ENCODE measurements around the gene DDAH2. TPM values are rescaled to one million over a fixed set of nuclear protein-coding genes. Genes with fewer than 3 reads are reported as not detected.

The DDAH2 gene
- total RNA-seq, 3 donors from 2014 or later (not counting 1 experiment from before 2014, with no cell fraction given), result 22.3 to 36.1 (median 24.6) TPM

GRCh38 chr6:31687321-31687720, 41.8 kb downstream of the DDAH2 start:
- WGBS (ENCODE audit: insufficient coverage), result 94% methylated on average over 8 of the region's 8 CpGs
- Histone ChIP-seq H3K27ac (ENCODE audit: low read length) (no peak overlapping the region), H3K36me3 (ENCODE audit: control insufficient read depth, insufficient read depth, low read length) (peaks cover 52% of the 10 kb centered on the region)

GRCh38 chr6:31686483-31686882, 42.6 kb downstream of the DDAH2 start:
- TF ChIP-seq CTCF (IDR thresholded peaks at IDR 0.05), result no peak
- WGBS (ENCODE audit: insufficient coverage), result 92% methylated on average over 5 of the region's 5 CpGs
- no peak for DNase-seq
- Histone ChIP-seq H3K4me3 (ENCODE audit: low read length) (no peak overlapping the region), H3K36me3 (ENCODE audit: control insufficient read depth, insufficient read depth, low read length) (peaks cover 46% of the 10 kb centered on the region), H3K9me3 (ENCODE audit: control insufficient read depth, insufficient read depth, low read length) (no peaks in the 10 kb centered on the region), H3K4me1 (ENCODE audit: control insufficient read depth, insufficient read depth, low read length) (peaks cover 14% of the 10 kb centered on the region), H3K27me3 (ENCODE audit: control insufficient read depth, insufficient read depth, low read length) (no peaks in the 10 kb centered on the region), H3K27ac (ENCODE audit: low read length) (no peak overlapping the region)
- H3K4me3 Mint-ChIP-seq, result no peak overlapping the region
- intact Hi-C loops (cut with micrococcal nuclease), result no loop called here
- H3K36me3 Mint-ChIP-seq, result no peaks in the 10 kb centered on the region
- peaks cover 3 to 10% of the 10 kb centered on the region in 2 donors for H3K4me1 Mint-ChIP-seq
- no peak for ATAC-seq
- no peaks in the 10 kb centered on the region for H3K27me3 Mint-ChIP-seq (ENCODE audit: low read depth in 2 of 2)
- H3K27ac Mint-ChIP-seq, result peak overlapping the region in 1 of 2 donors; percentile 26
- H3K9me3 Mint-ChIP-seq, result no peaks in the 10 kb centered on the region

More at GRCh38 chr6:31687321-31687720, 41.8 kb downstream of the DDAH2 start:
- Mint-ChIP-seq H3K27me3 (ENCODE audit: low read depth in 2 of 2) (no peaks in the 10 kb centered on the region), H3K9me3 (no peaks in the 10 kb centered on the region), H3K27ac (no peak overlapping the region), H3K4me3 (no peak overlapping the region), H3K36me3 (no peaks in the 10 kb centered on the region), H3K4me1 (peaks cover 0 to 7% of the 10 kb centered on the region in 2 donors)
- intact Hi-C loops (cut with micrococcal nuclease), result no loop called here
- Histone ChIP-seq H3K4me1 (ENCODE audit: control insufficient read depth, insufficient read depth, low read length) (peaks cover 10% of the 10 kb centered on the region), H3K9me3 (ENCODE audit: control insufficient read depth, insufficient read depth, low read length) (no peaks in the 10 kb centered on the region), H3K4me3 (ENCODE audit: low read length) (no peak overlapping the region), H3K27me3 (ENCODE audit: control insufficient read depth, insufficient read depth, low read length) (no peaks in the 10 kb centered on the region)
- ATAC-seq (no peak), DNase-seq (no peak)
- no peak for TF ChIP-seq CTCF (IDR thresholded peaks at IDR 0.05)

GRCh38 chr6:31683591-31683990, 45.5 kb downstream of the DDAH2 start:
- no peak for TF ChIP-seq CTCF (IDR thresholded peaks at IDR 0.05)
- no peak for ATAC-seq

More at GRCh38 chr6:31683591-31683990, 45.5 kb downstream of the DDAH2 start:
- Histone ChIP-seq H3K27me3 (ENCODE audit: control insufficient read depth, insufficient read depth, low read length) (no peaks in the 10 kb centered on the region), H3K36me3 (ENCODE audit: control insufficient read depth, insufficient read depth, low read length) (peaks cover 18% of the 10 kb centered on the region), H3K27ac (ENCODE audit: low read length) (no peak overlapping the region), H3K4me1 (ENCODE audit: control insufficient read depth, insufficient read depth, low read length) (peaks cover 30% of the 10 kb centered on the region), H3K9me3 (ENCODE audit: control insufficient read depth, insufficient read depth, low read length) (no peaks in the 10 kb centered on the region), H3K4me3 (ENCODE audit: low read length) (no peak overlapping the region)
- no peak for DNase-seq
- Mint-ChIP-seq H3K27ac (peak overlapping the region in 1 of 2 donors; percentile 52), H3K4me3 (no peak overlapping the region), H3K36me3 (no peaks in the 10 kb centered on the region), H3K27me3 (ENCODE audit: low read depth in 2 of 2) (no peaks in the 10 kb centered on the region), H3K4me1 (peaks cover 19 to 22% of the 10 kb centered on the region in 2 donors), H3K9me3 (no peaks in the 10 kb centered on the region)
- intact Hi-C loops (cut with micrococcal nuclease), result loop anchor here (5.0 kb wide), 1 partner anchor 54 kb away; the partner anchor contains the start of gene CLIC1
- WGBS (ENCODE audit: insufficient coverage), result 96% methylated on average over 13 of the region's 13 CpGs

All from natural killer cell (primary cell).